ENCODE results near the gene RPL3. TPM values are rescaled to one million over a fixed set of nuclear protein-coding genes. Genes with fewer than 3 reads are reported as not detected.

RPL3 gene
- total and polyA plus RNA-seq, 7 donors = 266 to 1,471 (median 470) TPM

DNA sequence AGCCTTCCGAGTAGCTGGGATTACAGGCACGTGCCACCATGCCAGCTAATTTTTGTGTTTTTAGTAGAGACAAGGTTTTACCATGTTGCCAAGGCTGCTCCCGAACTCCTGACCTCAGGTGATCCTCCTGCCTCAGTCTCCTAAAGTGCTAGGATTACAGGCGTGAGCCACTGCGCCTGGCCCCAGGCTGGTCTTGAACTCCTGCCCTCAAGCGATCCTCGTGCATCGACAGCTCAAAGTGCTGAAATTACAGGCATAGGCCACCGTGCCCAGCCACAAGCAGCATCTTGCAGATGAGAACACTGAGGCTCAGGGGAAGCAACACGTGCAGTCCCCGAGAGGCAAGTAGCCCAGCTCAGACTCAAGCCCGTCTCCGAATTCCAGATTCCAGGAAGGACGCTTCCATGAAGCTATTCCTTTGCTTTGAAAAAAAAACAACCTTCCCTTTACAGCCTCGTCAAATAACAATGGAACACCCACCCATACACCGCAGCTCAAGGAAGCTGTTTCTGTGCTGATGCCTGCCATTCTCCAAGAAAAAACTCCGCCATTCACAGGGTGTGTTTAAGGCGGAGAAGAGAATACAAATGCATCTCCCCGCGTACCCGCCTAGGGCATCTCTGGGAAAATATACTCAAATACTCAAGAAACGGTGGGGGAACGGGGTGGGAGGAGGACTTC, 40.1 kb downstream of the RPL3 start:
- TF ChIP-seq, protein P1, sequence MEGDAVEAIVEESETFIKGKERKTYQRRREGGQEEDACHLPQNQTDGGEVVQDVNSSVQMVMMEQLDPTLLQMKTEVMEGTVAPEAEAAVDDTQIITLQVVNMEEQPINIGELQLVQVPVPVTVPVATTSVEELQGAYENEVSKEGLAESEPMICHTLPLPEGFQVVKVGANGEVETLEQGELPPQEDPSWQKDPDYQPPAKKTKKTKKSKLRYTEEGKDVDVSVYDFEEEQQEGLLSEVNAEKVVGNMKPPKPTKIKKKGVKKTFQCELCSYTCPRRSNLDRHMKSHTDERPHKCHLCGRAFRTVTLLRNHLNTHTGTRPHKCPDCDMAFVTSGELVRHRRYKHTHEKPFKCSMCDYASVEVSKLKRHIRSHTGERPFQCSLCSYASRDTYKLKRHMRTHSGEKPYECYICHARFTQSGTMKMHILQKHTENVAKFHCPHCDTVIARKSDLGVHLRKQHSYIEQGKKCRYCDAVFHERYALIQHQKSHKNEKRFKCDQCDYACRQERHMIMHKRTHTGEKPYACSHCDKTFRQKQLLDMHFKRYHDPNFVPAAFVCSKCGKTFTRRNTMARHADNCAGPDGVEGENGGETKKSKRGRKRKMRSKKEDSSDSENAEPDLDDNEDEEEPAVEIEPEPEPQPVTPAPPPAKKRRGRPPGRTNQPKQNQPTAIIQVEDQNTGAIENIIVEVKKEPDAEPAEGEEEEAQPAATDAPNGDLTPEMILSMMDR (IDR thresholded peaks at IDR 0.05) = no peak
- DNase-seq (no peak), ATAC-seq (no peak)
- Histone ChIP-seq H3K27me3 (ENCODE audit: insufficient read depth in 3 of 3, low read length in 2 of 3) (no peaks in the 10 kb centered on the region), H3K4me3 (no peak overlapping the region), H3K9me3 (no peaks in the 10 kb centered on the region), H3K36me3 (ENCODE audit: insufficient read depth in 1 of 2, low read depth in 1 of 2) (no peaks in the 10 kb centered on the region), H3K4me1 (peaks cover 39% of the 10 kb centered on the region), H3K27ac (peak overlapping the region; percentile 75)
- intact Hi-C loops (cut with DNase I) = loop anchor here in 1 of 2 donors (5.0 kb wide), 1 partner anchor 37 kb away; the partner anchor contains the start of gene PDGFB
- WGBS, 3 donors = 65 to 71% (median 66%) methylated on average over 23 of the region's 23 CpGs

DNA sequence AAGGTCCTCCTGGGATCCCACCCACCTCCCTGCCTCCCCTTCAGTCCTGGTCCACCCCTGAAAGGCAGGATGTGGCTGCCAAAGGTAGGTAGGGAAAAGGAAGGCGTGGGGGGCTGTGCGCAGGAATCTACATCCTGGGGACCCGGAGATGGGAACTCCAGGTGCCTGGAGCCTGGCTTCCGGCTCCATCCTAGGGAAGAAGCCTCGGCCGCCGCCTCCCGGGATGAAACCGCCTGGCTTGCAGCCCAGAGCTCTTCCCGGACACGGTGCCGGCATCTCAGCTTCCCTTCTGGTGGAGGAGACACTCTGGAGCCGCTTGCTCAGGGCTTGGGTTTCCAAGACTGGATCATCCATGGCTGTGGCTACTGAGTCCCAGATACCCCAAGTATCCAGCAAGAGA, 41.4 kb downstream of the RPL3 start:
- peak; percentile 28 to 56 (median 34) for ATAC-seq
- peaks cover 27% of the 10 kb centered on the region for H3K4me1 ChIP-seq
- intact Hi-C loops (cut with DNase I) = loop anchor here in 1 of 2 donors (5.0 kb wide), 1 partner anchor 36 kb away; the partner anchor contains the start of gene PDGFB

DNA sequence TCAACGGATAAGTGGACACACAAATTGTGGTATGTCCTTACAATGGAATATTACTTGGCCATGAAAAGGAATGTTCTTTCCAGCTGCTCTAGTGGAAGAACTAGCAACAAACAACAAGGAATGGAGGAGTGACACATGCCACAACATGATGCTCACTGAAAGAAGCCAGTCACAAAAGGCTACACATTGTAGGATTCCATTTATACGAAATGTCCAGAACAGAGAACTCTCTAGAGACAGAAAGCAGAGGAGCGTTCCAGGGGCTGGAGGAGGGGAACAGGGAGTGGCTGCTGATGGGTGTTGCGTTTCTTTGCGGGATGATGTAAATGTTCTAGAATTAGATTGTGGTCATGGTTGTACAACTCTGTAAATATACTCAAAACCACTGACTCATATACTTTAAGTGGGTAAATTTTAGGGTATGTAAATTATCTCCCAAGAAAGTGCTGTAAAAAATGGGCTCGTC, 42.2 kb downstream of the RPL3 start:
- Histone ChIP-seq H3K4me1 (peaks cover 18% of the 10 kb centered on the region), H3K36me3 (ENCODE audit: insufficient read depth in 1 of 2, low read depth in 1 of 2) (no peaks in the 10 kb centered on the region), H3K27ac (peak overlapping the region; percentile 75), H3K4me3 (no peak overlapping the region), H3K9me3 (no peaks in the 10 kb centered on the region), H3K27me3 (ENCODE audit: insufficient read depth in 3 of 3, low read length in 2 of 3) (no peaks in the 10 kb centered on the region)
- ATAC-seq (peak; percentile 64 to 86 (median 82)), DNase-seq (no peak)
- intact Hi-C loops (cut with DNase I) = loop anchor here in 1 of 2 donors (5.0 kb wide), 1 partner anchor 35 kb away; the partner anchor contains the start of gene PDGFB
- TF ChIP-seq, protein P1 (IDR thresholded peaks at IDR 0.05) = no peak
- 55 to 74% (median 56%) methylated on average over 6 of the region's 6 CpGs for WGBS, 3 donors

More for the DNA sequence above, 41.4 kb downstream of the RPL3 start:
- Histone ChIP-seq H3K4me3 (no peak overlapping the region), H3K9me3 (no peaks in the 10 kb centered on the region), H3K27ac (peak overlapping the region; percentile 75), H3K36me3 (ENCODE audit: insufficient read depth in 1 of 2, low read depth in 1 of 2) (no peaks in the 10 kb centered on the region), H3K27me3 (ENCODE audit: insufficient read depth in 3 of 3, low read length in 2 of 3) (no peaks in the 10 kb centered on the region)
- 33 to 56% (median 35%) methylated on average over 13 of the region's 13 CpGs for WGBS, 3 donors
- peak; percentile 56 to 72 for DNase-seq
- TF ChIP-seq, protein P1 (IDR thresholded peaks at IDR 0.05) = no peak

DNA sequence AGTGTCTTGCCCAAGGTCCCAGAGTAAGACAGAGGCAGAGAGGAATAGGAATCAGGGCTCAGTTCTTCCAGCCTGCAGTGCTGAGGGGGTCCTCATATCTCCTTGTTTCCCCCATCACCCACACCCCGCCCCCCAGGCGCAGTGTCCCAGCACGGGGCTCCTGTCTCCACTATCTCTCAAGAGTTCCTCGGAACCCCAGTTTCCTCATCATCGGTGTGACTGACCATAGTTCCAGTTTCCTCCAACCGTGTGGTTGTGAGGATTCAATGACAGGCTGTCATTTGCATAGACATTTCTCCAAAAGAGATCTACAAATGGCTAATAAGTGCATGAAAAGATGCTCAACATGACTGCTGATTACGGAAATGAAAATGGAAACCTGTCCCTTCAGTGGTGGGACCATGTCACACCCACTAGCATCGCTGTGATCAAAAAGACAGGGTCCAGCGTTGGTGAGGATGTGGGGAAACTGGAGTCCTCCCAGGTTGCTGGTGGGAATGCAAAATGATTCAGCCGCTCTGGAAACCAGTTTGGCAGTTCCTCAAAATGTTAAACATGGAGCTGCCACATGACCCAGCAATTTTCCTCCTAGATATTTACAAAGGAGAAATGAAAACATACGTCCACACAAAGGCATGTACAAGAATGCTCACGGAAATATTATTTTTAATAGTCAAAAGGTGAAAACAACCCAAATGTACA, 42.8 kb downstream of the RPL3 start:
- peaks cover 18% of the 10 kb centered on the region for H3K4me1 ChIP-seq
- no peaks in the 10 kb centered on the region for H3K9me3 ChIP-seq
- no peak for ATAC-seq
- H3K27ac ChIP-seq = peak overlapping the region; percentile 75
- TF ChIP-seq, protein P1 (IDR thresholded peaks at IDR 0.05) = no peak
- intact Hi-C loops (cut with DNase I) = loop anchor here in 1 of 2 donors (5.0 kb wide), 1 partner anchor 34 kb away; the partner anchor contains the start of gene PDGFB
- H3K4me3 ChIP-seq = no peak overlapping the region
- WGBS, 3 donors = 86 to 90% (median 89%) methylated on average over 12 of the region's 12 CpGs
- no peaks in the 10 kb centered on the region for H3K36me3 ChIP-seq (ENCODE audit: insufficient read depth in 1 of 2, low read depth in 1 of 2)
- no peaks in the 10 kb centered on the region for H3K27me3 ChIP-seq (ENCODE audit: insufficient read depth in 3 of 3, low read length in 2 of 3)
- DNase-seq = no peak

Data from psoas muscle (tissue), 8 donors.